Effector CD4-positive, alpha-beta T cell (primary cell): Measurements from ENCODE around the gene ATG3.
"Not testable (repeated sequence)": the region's sequence is repeated elsewhere in the genome, so short reads cannot be mapped to it uniquely, and the experiment has no call there.

Experiments
- DNase-seq: peaks from one replicate; pipeline ENCODE4 v3.0.0-alpha.2; 2020
- total RNA-seq: gene quantifications from one replicate; lab custom pipeline; 2026; lab: John Stamatoyannopoulos, UW

Gene ATG3
- 71.5 reads per million, percentile 76 among the genes with 10 or more reads in this experiment for total RNA-seq

GRCh38 chr3:112561734-112562529 lies at the start of gene ATG3, which contains the start of gene SLC35A5:
Gene ATG3, minus strand, starts transcription at chr3:112561962. Its CDS starts 434 bp downstream, at chr3:112561528.
Gene SLC35A5, plus strand, starts transcription at chr3:112562045. Its CDS starts 1,359 bp downstream, at chr3:112563404.
- peak; percentile 99 for DNase-seq

- no peak for DNase-seq
These were observed 48.4 kb upstream of the ATG3 start for GRCh38 chr3:112610121-112610520.

GRCh38 chr3:112607863-112608262 lies 46.1 kb upstream of the ATG3 start:
- DNase-seq, result no peak

GRCh38 chr3:112606098-112606497 lies 44.3 kb upstream of the ATG3 start:
- DNase-seq, result no peak

DNA sequence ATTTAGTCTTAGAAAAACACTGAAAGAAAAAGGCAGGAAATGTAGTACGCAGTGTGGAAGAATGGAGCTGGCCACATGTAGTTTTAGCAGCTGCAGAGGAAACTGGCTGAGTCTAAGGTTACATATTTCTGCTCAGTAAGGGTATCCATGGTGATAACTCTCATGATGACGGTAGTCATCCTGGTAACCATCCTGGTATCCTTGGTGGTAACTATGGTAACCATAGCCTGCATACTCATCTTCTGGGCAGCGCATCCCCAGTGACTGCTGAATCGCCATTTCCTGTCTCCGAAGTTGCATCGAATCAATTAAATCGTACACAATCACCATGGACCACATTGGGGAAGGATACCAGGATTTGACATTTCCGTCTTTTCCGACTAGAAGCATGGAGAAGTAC lies 43.5 kb upstream of the ATG3 start:
- DNase-seq, result no peak

DNA sequence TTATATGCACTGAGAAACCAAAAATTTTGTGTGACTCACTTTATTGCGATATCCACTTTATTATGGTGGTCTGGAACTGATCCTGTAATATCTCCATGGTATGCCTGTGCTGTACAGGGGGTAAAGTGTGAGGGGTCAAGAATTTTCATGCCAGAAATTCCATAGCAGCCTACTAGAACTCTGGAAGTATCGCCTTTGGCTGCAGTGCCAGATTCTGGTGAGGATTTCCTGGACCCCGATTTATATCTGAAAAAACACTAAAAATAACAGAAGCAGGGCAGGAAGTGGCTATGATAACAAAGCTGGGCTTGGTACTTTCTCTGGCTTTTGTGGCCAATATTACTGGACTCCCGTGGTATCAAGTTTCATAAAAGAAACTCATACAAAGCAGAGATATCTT lies 42.8 kb upstream of the ATG3 start:
- no peak for DNase-seq

- no peak for DNase-seq
These were observed 40.6 kb upstream of the ATG3 start for GRCh38 chr3:112602217-112602838.

- DNase-seq, result no peak
These were observed 37.0 kb upstream of the ATG3 start for GRCh38 chr3:112598731-112599130.

DNA sequence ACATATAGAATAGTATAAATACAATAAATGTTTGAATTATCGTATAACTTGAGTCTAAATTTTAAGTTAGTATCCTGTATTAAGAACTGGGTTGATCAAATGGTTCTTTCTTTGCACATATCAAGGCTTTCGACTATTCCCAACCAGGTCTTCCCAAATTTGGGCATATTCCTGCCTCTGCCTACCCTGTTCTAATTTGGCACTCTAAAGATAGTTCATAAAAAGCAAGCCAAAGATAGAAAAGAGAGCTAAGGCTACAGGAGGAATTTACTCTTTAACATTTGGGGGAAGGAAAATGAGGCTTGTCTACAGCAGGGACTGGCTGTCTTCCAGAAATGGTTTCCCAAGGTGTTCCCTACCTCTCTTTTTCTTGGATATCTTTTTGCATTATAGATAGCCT lies 36.2 kb upstream of the ATG3 start:
- DNase-seq, result no peak

DNA sequence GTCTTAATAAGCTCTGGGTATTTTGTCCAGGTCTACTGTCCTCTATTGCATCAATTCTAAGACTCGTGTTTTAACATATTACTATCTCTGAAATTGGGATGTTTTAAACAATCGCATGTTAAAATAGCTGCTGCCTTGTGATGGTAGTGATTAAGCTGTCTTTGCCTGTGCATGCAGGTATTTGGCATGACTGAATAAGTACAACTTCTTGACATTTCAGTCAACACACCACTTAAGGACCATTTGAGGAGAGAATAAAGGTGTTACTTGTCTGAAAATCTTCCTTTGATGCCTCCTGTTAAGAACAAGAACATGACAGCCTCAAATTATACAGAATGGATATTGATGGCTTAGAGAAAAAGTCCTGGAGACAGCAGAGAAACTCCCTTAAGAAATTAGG lies 33.1 kb upstream of the ATG3 start:
- no peak for DNase-seq

DNA sequence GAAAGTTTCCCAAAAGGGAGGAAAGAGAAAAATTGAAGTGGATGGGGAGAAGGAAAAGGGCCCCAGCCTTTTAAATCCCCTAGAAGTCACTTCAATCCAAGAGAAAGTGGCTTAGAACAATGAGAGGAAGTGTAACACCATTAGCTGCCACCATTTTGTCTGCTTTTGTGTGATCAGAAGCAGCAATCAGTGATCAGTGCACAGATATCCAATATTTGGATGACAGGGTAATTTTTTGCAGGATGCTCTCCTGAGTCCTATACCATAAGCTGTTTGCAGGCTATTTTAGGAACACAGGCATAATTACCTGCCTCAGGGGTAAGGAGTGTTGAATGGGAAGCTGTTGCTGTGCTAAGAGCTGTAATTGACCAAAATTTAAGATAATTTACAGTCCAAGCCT lies 31.5 kb upstream of the ATG3 start:
- no peak for DNase-seq

GRCh38 chr3:112587336-112587735 lies 25.6 kb upstream of the ATG3 start:
- no peak for DNase-seq

DNA sequence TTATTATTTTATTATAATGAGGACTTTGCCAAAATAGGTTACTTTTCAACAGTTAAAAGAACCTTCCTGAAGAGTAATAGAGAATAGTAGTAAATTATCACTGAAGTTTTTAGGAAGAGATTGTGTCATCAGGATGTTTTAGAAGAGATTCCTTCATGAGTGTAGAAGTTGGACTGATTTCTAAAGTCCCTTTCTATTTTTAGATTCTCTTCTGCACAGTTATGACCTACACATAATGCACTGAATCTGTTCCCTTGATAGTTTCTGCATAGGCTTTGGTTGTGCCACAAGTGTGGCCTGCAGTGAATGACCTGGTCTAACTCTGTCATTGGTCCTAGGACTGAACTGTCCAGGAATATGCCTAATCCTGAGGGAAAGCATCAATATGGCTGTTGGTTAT lies 24.0 kb upstream of the ATG3 start:
- DNase-seq, result no peak

DNA sequence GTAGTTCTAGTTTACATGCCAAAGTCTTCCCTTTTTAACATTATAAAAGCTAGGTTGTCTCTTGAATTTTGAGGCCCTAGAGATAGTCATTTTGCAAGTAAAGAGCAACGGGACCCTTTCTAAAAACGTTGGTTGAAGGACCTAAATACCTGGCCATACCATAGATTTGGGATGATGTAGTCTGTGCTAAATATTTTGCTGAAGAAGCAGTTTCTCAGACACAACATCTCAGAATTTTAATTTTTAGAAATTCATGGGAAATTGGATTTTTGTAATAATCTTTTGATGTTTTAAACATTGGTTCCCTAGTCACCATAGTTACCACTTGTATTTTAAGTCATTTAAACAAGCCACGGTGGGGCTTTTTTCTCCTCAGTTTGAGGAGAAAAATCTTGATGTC lies 21.3 kb upstream of the ATG3 start:
- no peak for DNase-seq

- no peak for DNase-seq
These were observed 20.6 kb upstream of the ATG3 start for GRCh38 chr3:112582244-112582874.

- DNase-seq, result no peak
These were observed 17.9 kb upstream of the ATG3 start for GRCh38 chr3:112579697-112580096.

DNA sequence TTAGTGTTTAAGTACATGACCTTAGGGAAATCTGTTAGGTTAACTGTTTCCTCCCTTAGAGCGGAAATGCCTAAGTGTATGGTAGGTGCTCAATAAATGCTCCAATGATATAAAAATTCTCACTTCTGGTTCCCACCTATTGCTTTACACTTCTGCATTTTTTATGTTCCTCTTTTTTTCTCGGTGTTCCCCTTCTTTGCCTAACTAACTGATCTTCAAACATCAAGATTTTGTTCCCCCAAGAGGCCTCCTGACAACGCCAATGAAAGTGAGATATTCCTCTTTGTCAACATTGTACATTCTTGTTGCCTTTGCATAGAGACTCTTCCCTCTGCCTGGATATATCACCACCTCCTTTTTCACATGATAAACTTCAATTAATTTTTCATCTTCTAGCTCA lies 17.5 kb upstream of the ATG3 start:
- DNase-seq, result no peak

DNA sequence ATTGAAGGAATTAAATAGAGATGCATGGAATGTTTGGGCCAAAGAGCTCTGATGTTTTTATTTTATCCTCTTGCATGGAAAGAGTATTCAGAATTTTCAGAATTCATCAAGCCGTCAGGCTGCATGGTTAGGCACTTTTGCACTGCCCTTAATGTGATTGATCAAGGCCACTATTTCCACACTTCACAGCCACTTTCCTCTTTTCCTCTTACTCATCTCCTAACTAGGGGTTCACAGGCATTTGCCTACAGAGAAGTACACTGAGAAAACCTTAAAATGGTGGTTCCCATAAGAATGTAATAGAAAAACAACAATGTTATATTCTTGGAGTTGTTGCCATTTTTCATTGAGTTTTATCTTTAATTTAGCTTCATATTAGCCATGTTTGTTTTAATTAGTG lies 10.9 kb upstream of the ATG3 start:
- DNase-seq, result no peak

- no peak for DNase-seq
These were observed 7.5 kb upstream of the ATG3 start for GRCh38 chr3:112569265-112569664.

DNA sequence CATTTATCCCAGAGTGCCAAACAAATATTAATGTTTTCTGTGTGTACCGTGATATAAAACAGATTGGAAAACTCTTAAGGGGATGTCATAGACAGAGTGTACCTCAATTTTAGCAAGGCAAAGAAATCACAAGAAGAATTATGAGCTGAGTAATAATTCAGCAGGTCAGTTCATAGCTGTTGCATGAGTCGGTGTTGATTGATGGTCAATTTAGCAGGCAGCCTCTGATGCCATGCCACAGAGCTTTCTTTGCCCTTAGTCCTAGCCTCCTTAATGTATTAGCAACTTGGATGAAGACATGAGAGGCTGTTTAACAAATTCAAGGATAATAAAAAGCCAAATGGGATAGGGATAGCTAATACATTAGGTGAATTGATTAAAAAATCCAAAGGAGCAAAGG lies 6.9 kb upstream of the ATG3 start:
- no peak for DNase-seq

DNA sequence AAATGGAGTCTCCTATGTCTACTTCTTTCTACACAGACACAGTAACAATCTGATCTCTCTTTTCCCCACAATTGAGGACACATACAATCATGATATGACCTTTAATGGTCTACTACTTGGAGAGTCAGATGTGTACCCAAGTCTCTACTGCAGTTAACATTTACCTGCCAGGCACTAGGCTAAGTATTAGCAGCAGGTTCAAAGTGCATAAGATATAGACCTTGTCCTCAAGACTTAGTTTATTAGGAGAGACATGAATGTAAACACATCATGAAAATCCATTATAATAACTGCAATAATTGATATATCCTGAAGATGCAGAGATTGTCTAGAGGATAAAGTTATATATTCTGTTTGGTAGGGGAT lies 3.2 kb upstream of the ATG3 start:
- DNase-seq, result no peak

DNA sequence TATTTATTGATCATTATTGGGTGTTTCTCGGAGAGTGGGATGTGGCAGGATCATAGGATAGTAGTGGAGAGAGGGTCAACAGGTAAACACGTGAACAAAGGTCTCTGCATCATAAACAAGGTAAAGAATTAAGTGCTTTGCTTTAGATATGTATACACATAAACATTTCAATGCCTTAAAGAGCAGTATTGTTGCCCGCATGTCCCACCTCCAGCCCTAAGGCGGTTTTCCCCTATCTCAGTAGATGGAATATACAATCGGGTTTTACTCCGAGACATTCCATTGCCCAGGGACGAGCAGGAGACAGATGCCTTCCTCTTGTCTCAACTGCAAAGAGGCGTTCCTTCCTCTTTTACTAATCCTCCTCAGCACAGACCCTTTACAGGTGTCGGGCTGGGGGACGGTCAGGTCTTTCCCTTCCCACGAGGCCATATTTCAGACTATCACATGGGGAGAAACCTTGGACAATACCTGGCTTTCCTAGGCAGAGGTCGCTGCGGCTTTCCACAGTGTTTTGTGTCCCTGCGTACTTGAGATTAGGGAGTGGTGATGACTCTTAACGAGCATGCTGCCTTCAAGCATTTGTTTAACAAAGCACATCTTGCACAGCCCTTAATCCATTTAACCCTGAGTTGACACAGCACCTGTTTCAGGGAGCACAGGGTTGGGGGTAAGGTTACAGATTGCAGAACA lies 2.6 kb upstream of the ATG3 start:
- not testable (repeated sequence) for DNase-seq

- peak; percentile 74 for DNase-seq
These were observed 353 bp downstream of the ATG3 start for GRCh38 chr3:112561484-112561733.
